Epithelial cell of esophagus (primary cell): ENCODE results near the gene ZNF354C.

Experiments used
- DNase-seq: peaks from one replicate; pipeline ENCODE4 v3.0.0; 2010; ENCODE audit warnings: low read depth
- H3K4me3 ChIP-seq: 2 replicates; pipeline ENCODE4 v1.5.1; 2011; ENCODE audit warnings: mild to moderate bottlenecking, low read length, control low read depth
- CTCF ChIP-seq: IDR thresholded peaks from 2 replicates; pipeline ENCODE4 v1.5.1; 2011; ENCODE audit warnings: low read depth, mild to moderate bottlenecking, low read length, control low read depth, inconsistent platforms; ENCODE audit not compliant: insufficient read depth; ENCODE audit errors: missing control alignments

The ZNF354C gene

GRCh38 chr5:179114756-179115155 is 54.6 kb downstream of the ZNF354C start:
- no peak for DNase-seq
- no peak for TF ChIP-seq CTCF
- no peak overlapping the region for H3K4me3 ChIP-seq

GRCh38 chr5:179115307-179115706 is 55.1 kb downstream of the ZNF354C start:
- H3K4me3 ChIP-seq, result no peak overlapping the region
- DNase-seq, result no peak
- TF ChIP-seq CTCF, result no peak

- H3K4me3 ChIP-seq, result no peak overlapping the region
- no peak for TF ChIP-seq CTCF
- no peak for DNase-seq
These were observed 55.8 kb downstream of the ZNF354C start for GRCh38 chr5:179115845-179116524.

- no peak overlapping the region for H3K4me3 ChIP-seq
- no peak for DNase-seq
- TF ChIP-seq CTCF, result no peak
These were observed 58.2 kb downstream of the ZNF354C start for GRCh38 chr5:179118338-179118737.

DNA sequence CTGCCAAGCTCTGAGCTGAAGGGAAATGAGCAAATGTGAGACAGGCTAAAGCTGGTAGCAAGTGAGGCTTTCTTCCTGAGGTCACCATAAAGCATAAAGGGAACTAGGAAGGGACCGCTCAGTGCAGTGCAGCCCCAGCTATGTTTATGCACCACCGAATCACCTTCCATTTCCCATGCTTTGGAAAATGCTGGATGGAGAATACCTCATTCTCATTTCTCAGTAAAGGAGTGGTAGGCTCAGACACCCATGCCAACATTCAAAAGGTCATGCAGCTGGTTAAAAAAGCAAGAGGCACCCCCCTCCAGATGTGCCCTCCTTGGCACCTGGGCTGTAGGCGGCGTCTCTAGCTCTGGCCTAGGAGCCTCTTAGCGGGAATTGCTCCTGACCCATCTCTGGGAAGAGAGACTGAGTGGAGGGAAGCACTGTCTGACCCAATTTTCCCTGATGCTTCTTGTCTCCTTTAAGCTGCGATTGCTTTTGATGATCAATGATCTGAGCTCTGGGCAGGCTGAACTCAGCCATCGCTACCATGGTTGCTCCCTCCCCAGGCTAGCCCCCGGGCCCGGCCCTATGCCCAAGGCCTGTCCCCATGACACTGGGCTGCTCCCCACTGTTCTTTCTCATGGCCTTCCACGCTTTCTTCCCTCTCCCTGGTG is 58.7 kb downstream of the ZNF354C start:
- no peak for TF ChIP-seq CTCF
- H3K4me3 ChIP-seq, result no peak overlapping the region
- no peak for DNase-seq

GRCh38 chr5:179119415-179120170 is 59.4 kb downstream of the ZNF354C start:
- no peak overlapping the region for H3K4me3 ChIP-seq
- no peak for TF ChIP-seq CTCF
- no peak for DNase-seq
